H1 (cell line): ENCODE measurements around the gene SAMD14. TPM values are rescaled to one million over a fixed set of nuclear protein-coding genes. Genes with fewer than 3 reads are reported as not detected.

Experiments used
- CTCF ChIA-PET: fragments of 300-600 bp; sonication (Branson Sonifier 250); formaldehyde crosslinking; loops from one replicate; lab custom pipeline; 2021; ENCODE audit not compliant: partially characterized antibody; lab: Charles Lee
- POLR2A ChIA-PET: fragments of 300-600 bp; sonication (Branson Sonifier 250); formaldehyde crosslinking; loops from one replicate; lab custom pipeline; 2021; ENCODE audit warnings: inconsistent platforms; ENCODE audit not compliant: partially characterized antibody; lab: Charles Lee
- DNase-seq, 2 experiments: peaks; one replicate each; pipeline versions ENCODE4 v3.0.0 to v3.0.0-alpha.2; 2010 to 2022; ENCODE audit warnings: low spot score in 2 of 2, low read depth in 1 of 2, mixed read lengths in 1 of 2
- FAIRE-seq: peaks from 2 replicates; lab custom pipeline; 2011; peaks lifted over from hg19 to GRCh38; lab: Jason Lieb, UNC
- H2AFZ ChIP-seq: 2 replicates; pipeline ENCODE4 v1.8.1; 2012; ENCODE audit warnings: low read length, inconsistent platforms
- H2AK5ac ChIP-seq: 2 replicates; pipeline ENCODE4 v1.6.1; 2013; ENCODE audit warnings: low read depth, low read length
- H2BK120ac ChIP-seq: replicated peaks from 2 replicates; pipeline ENCODE3; 2013; ENCODE audit warnings: low read depth, low read length, inconsistent platforms
- H2BK12ac ChIP-seq: 2 replicates; pipeline ENCODE4 v1.6.1; 2013; ENCODE audit warnings: low read depth, low read length
- H2BK15ac ChIP-seq: 2 replicates; pipeline ENCODE4 v1.6.1; 2013; ENCODE audit warnings: low read length
- H2BK20ac ChIP-seq: 2 replicates; pipeline ENCODE4 v1.6.1; 2013; ENCODE audit warnings: low read length
- H2BK5ac ChIP-seq: 2 replicates; pipeline ENCODE4 v1.6.1; 2013; ENCODE audit warnings: low read depth, low read length
- H3K14ac ChIP-seq: 2 replicates; pipeline ENCODE4 v1.6.1; 2013; ENCODE audit warnings: inconsistent platforms; ENCODE audit not compliant: insufficient read length
- H3K18ac ChIP-seq: 2 replicates; pipeline ENCODE4 v1.6.1; 2013; ENCODE audit warnings: low read length; ENCODE audit errors: extremely low read depth
- H3K23ac ChIP-seq: 2 replicates; pipeline ENCODE4 v1.6.1; 2013; ENCODE audit warnings: inconsistent platforms; ENCODE audit not compliant: insufficient read length
- H3K23me2 ChIP-seq: 2 replicates; pipeline ENCODE4 v1.6.1; 2013; ENCODE audit warnings: low read depth, low read length
- H3K27ac ChIP-seq: 2 replicates; pipeline ENCODE4 v1.6.1; 2011; ENCODE audit warnings: low read depth, low read length, inconsistent platforms
- H3K27me3 ChIP-seq, 4 experiments: replicated peaks in 1 of 4; 1 replicate in 1 of 4; 2 replicates in 3 of 4; pipeline versions ENCODE4 v1.6.1 to v1.8.1; 2011 to 2013; ENCODE audit warnings: low read length in 3 of 4, mild to moderate bottlenecking in 3 of 4, inconsistent platforms in 2 of 4, mixed read lengths in 2 of 4, moderate library complexity in 1 of 4; ENCODE audit not compliant: control insufficient read depth in 3 of 4, insufficient read depth in 3 of 4; ENCODE audit errors: extremely low read depth in 1 of 4
- H3K36me3 ChIP-seq, 4 experiments: 2 replicates each; pipeline versions ENCODE4 v1.6.1 to v1.8.1; 2011 to 2013; ENCODE audit warnings: mild to moderate bottlenecking in 4 of 4, low read length in 3 of 4, moderate library complexity in 2 of 4, control low read depth in 1 of 4, inconsistent platforms in 1 of 4; ENCODE audit not compliant: insufficient read depth in 4 of 4, control insufficient read depth in 2 of 4
- H3K4ac ChIP-seq: replicated peaks from 2 replicates; pipeline ENCODE3; 2013; ENCODE audit warnings: low read length, low read depth, mixed read lengths, inconsistent platforms; ENCODE audit not compliant: insufficient read length
- H3K4me1 ChIP-seq, 4 experiments: replicated peaks in 1 of 4; 1 replicate in 1 of 4; 2 replicates in 3 of 4; pipeline versions ENCODE4 v1.6.1 to v1.8.1; 2011 to 2013; ENCODE audit warnings: low read length in 3 of 4, inconsistent platforms in 2 of 4, mixed read lengths in 1 of 4; ENCODE audit not compliant: insufficient read depth in 4 of 4, control insufficient read depth in 3 of 4
- H3K4me2 ChIP-seq, 2 experiments: 2 replicates each; pipeline versions ENCODE4 v1.6.1 to v1.8.1; 2011 to 2013; ENCODE audit warnings: low read depth in 2 of 2, low read length in 2 of 2, control low read depth in 1 of 2, inconsistent platforms in 1 of 2, mild to moderate bottlenecking in 1 of 2; ENCODE audit not compliant: insufficient read depth in 1 of 2
- H3K4me3 ChIP-seq, 4 experiments: fragments of 200-600, 300-600 bp in 1 of 4; sonication (generic), shearing (Covaris generic), sonication (Bioruptor Twin) in 1 of 4; 2 replicates each; pipeline versions ENCODE4 v1.5.1 to v1.8.1; 2011 to 2016; ENCODE audit warnings: low read length in 4 of 4, low read depth in 3 of 4, control low read depth in 2 of 4, inconsistent platforms in 2 of 4, mild to moderate bottlenecking in 2 of 4, mixed read lengths in 1 of 4, moderate library complexity in 1 of 4; ENCODE audit not compliant: insufficient read depth in 2 of 4; ENCODE audit errors: extremely low read depth in 1 of 4
- H3K56ac ChIP-seq: replicated peaks from 2 replicates; pipeline ENCODE3; 2013; ENCODE audit warnings: low read depth, mild to moderate bottlenecking, mixed read lengths, low read length, inconsistent platforms; ENCODE audit not compliant: insufficient read length
- H3K79me1 ChIP-seq: 2 replicates; pipeline ENCODE4 v1.6.1; 2013; ENCODE audit warnings: low read depth, low read length, control low read depth
- H3K79me2 ChIP-seq, 2 experiments: 2 replicates each; pipeline versions ENCODE4 v1.6.1 to v1.8.1; 2012 to 2013; ENCODE audit warnings: low read length in 2 of 2, mild to moderate bottlenecking in 2 of 2, inconsistent platforms in 1 of 2; ENCODE audit not compliant: insufficient read depth in 2 of 2, control insufficient read depth in 1 of 2
- H3K9ac ChIP-seq, 4 experiments: replicated peaks in 1 of 4; 1 replicate in 1 of 4; 2 replicates in 3 of 4; pipeline versions ENCODE4 v1.6.1 to v1.8.1; 2011 to 2013; ENCODE audit warnings: low read depth in 3 of 4, low read length in 3 of 4, control low read depth in 2 of 4, mild to moderate bottlenecking in 2 of 4, moderate library complexity in 2 of 4, inconsistent platforms in 1 of 4; ENCODE audit errors: extremely low read depth in 1 of 4
- H3K9me3 ChIP-seq, 2 experiments: 2 replicates each; pipeline versions ENCODE4 v1.6.1 to v1.8.1; 2012 to 2013; ENCODE audit warnings: mild to moderate bottlenecking in 2 of 2, moderate library complexity in 2 of 2, control low read depth in 1 of 2, inconsistent platforms in 1 of 2, low read depth in 1 of 2, low read length in 1 of 2, mixed read lengths in 1 of 2; ENCODE audit not compliant: insufficient read depth in 2 of 2
- H4K20me1 ChIP-seq, 2 experiments: replicated peaks in 1 of 2; 2 replicates each; pipeline versions ENCODE3 to v1.8.1; 2011 to 2013; ENCODE audit warnings: inconsistent platforms in 2 of 2, low read length in 2 of 2, mild to moderate bottlenecking in 1 of 2; ENCODE audit not compliant: insufficient read depth in 2 of 2, control insufficient read depth in 1 of 2
- H4K5ac ChIP-seq: 2 replicates; pipeline ENCODE4 v1.6.1; 2013; ENCODE audit warnings: low read length, low read depth, mixed read lengths, inconsistent platforms; ENCODE audit not compliant: insufficient read length
- H4K8ac ChIP-seq: 2 replicates; pipeline ENCODE4 v1.8.0; 2013; ENCODE audit warnings: mild to moderate bottlenecking, moderate library complexity, low read length, inconsistent platforms; ENCODE audit not compliant: insufficient read depth; ENCODE audit errors: extremely low read depth
- H4K91ac ChIP-seq: replicated peaks from 2 replicates; pipeline ENCODE3; 2013; ENCODE audit warnings: low read length, mixed read lengths, inconsistent platforms; ENCODE audit not compliant: insufficient read length
- BACH1 ChIP-seq: IDR thresholded peaks from 2 replicates; pipeline ENCODE4 v1.6.1; 2012; ENCODE audit warnings: low read length, improper control_type of control experiment
- HDAC2 ChIP-seq, 2 experiments: fragments of 300-600 bp in 1 of 2; sonication (generic) in 1 of 2; IDR thresholded peaks; 2 replicates each; pipeline ENCODE4 v1.6.1; 2011 to 2012; ENCODE audit warnings: low read depth in 2 of 2, low read length in 2 of 2, mild to moderate bottlenecking in 2 of 2, moderate library complexity in 2 of 2, borderline replicate concordance in 1 of 2, inconsistent platforms in 1 of 2
- JUND ChIP-seq: IDR thresholded peaks from 2 replicates; pipeline ENCODE4 v1.6.1; 2011; ENCODE audit warnings: mild to moderate bottlenecking, improper control_type of control experiment, low read length
- KDM1A ChIP-seq: fragments of 200-600, 300-600 bp; sonication (generic); IDR thresholded peaks from 2 replicates; pipeline ENCODE4 v1.7.1; 2016; ENCODE audit warnings: mild to moderate bottlenecking, low read length, borderline replicate concordance
- PHF8 ChIP-seq: fragments of 200-600 bp; sonication (generic); conservative IDR thresholded peaks from 2 replicates; pipeline ENCODE4 v1.7.1; 2012; ENCODE audit warnings: low read depth, mild to moderate bottlenecking, inconsistent platforms, low read length, moderate library complexity
- POLR2A ChIP-seq, 2 experiments: IDR thresholded peaks; 1 replicate in 1 of 2; 2 replicates in 1 of 2; pipeline ENCODE4 v1.6.1; 2011; ENCODE audit warnings: low read depth in 2 of 2, low read length in 2 of 2, mild to moderate bottlenecking in 2 of 2; ENCODE audit errors: control extremely low read depth in 1 of 2
- SP4 ChIP-seq: IDR thresholded peaks from 2 replicates; pipeline ENCODE4 v1.6.1; 2012; ENCODE audit warnings: low read length, inconsistent platforms
- SUZ12 ChIP-seq: fragments of 200-600 bp; sonication (generic); IDR thresholded peaks from 2 replicates; pipeline ENCODE4 v1.6.1; 2012; ENCODE audit warnings: mild to moderate bottlenecking, inconsistent platforms, low read length, moderate library complexity, mixed read lengths
- TCF12 ChIP-seq: IDR thresholded peaks from 2 replicates; pipeline ENCODE4 v1.6.1; 2011; ENCODE audit warnings: low read depth, mild to moderate bottlenecking, low read length
- YY1 ChIP-seq: IDR thresholded peaks from 2 replicates; pipeline ENCODE4 v1.6.1; 2011; ENCODE audit warnings: low read depth, mild to moderate bottlenecking, low read length
- WGBS, 2 experiments: shearing (Covaris generic) in 1 of 2; methylation state at CpG; one replicate each; pipeline versions ENCODE4 v1.1.6 to v1.1.7; 2013 to 2015; ENCODE audit warnings: low lambda C conversion rate in 2 of 2, mixed read lengths in 2 of 2, inconsistent platforms in 1 of 2, low coverage in 1 of 2, missing lambda C conversion rate in 1 of 2; ENCODE audit not compliant: insufficient replicate concordance in 2 of 2, insufficient coverage in 1 of 2, insufficient read length in 1 of 2; ENCODE audit errors: extremely low coverage in 1 of 2, missing lambda C conversion rate in 1 of 2; 5-methylcytosine and 5-hydroxymethylcytosine counted together
- polyA plus RNA-seq, 7 experiments: library from polyadenylated mRNA; depleted of rRNA in 3 of 7; stranded (reverse) in 5 of 7; unstranded in 2 of 7; fragments of >200 nt in 5 of 7; fragments of 200-250 nt in 2 of 7; gene quantifications; 1 replicate in 5 of 7; 2 replicates in 1 of 7; 4 replicates in 1 of 7; pipeline versions ENCODE4 v1.2.1 to v1.2.3, GENCODE V29; 2011 to 2013; ENCODE audit warnings: missing spikeins in 2 of 7, mixed read lengths in 2 of 7
- total RNA-seq: library from RNA; stranded (reverse); fragmentation: NEBNext Ultra II Directional; extraction: Animal tissue kit (Norgen Biotek cat#: 25700); gene quantifications from 2 replicates; pipeline ENCODE4 v1.2.1, GENCODE V29; 2021
- TF ChIP-seq, protein P1 (sequence below): IDR thresholded peaks from 2 replicates; pipeline ENCODE4 v1.6.1; 2012; ENCODE audit warnings: inconsistent platforms

SAMD14 gene
- total and polyA plus RNA-seq, 2 of the 8 experiments (the other 6 are each of a cell fraction or from before 2014, with no cell fraction given), result 5.7 to 5.8 TPM

DNA sequence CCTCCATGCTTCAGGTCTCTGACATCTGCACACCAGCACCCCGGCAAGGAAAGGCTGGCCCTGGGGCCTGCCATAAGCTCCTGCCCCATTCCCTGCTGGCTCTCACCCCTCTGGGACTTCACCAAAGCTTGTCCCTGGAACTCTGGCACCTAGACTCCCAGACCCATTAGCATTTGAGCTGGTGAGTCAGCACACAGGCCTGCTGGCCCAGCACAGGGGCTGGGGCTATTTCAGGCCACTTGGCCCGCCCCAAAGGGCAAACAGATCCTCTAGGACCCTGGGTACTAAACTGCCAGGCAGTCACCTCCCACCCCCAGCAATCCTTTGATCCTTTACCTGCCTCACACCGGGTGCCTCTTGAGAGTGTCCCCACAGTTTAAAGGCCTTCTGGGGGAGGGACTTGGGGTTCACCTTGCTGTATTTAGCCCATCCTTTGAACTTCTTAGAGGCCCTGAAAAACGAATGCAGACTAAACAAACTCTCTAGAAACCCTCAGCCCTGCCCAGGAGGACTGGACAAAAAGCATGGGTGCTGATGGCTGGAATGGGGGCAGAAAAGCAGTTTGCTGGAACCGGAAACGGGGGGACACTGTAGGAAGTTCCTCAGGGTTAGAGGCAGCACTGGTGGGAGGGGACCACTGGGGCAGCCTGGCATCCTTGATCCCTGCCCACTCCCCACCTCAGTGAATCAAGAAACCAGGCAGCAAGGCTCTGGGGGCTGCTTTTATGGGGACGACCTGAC, 3.2 kb upstream of the SAMD14 start:
- Histone ChIP-seq H2BK12ac (0 out of 2 replicates have a peak overlapping the region, but pooled peaks have one; percentile 80), H3K14ac (no peak overlapping the region), H4K8ac (no peak overlapping the region), H3K9me3 (no peaks in the 10 kb centered on the region), H3K27ac (no peak overlapping the region), H4K91ac (no peak overlapping the region), H3K4me3 (no peak overlapping the region), H3K36me3 (peaks cover 1 to 5% (median 1%) of the 10 kb centered on the region in 4 experiments; a peak in 4 of 8 replicates), H3K4me2 (peak overlapping the region; percentile 20 to 47; a peak in 3 of 4 replicates), H3K23me2 (peaks cover 16% of the 10 kb centered on the region; the same call in 1 of the 2 replicates), H2BK15ac (0 out of 2 replicates have a peak overlapping the region, but pooled peaks have one; percentile 72), H3K27me3 (peaks cover 0 to 11% (median 2%) of the 10 kb centered on the region in 4 experiments; a peak in 4 of 7 replicates), H3K23ac (no peak overlapping the region), H2BK120ac (no peak overlapping the region), H3K4me1 (peaks cover 8 to 30% (median 22%) of the 10 kb centered on the region in 4 experiments), H3K79me1 (no peaks in the 10 kb centered on the region), H3K9ac (no peak overlapping the region), H2BK20ac (peak overlapping the region; percentile 86; the same call in 1 of the 2 replicates), H2AK5ac (0 out of 2 replicates have a peak overlapping the region, but pooled peaks have one; percentile 53), H3K79me2 (no peaks in the 10 kb centered on the region), H2BK5ac (peak overlapping the region; percentile 21; the same call in 1 of the 2 replicates), H4K5ac (no peak overlapping the region), H3K18ac (peak overlapping the region; percentile 32), H4K20me1 (peaks cover 0 to 3% of the 10 kb centered on the region in 2 experiments), H3K56ac (no peak overlapping the region), H2AFZ (no peak overlapping the region), H3K4ac (no peak overlapping the region)
- DNase-seq (no peak), FAIRE-seq (peak; percentile 7)
- no peak for TF ChIP-seq SUZ12
- TF ChIP-seq BACH1, result peak; percentile 29; the same call in 1 of the 2 replicates
- no peak for TF ChIP-seq POLR2A (IDR thresholded peaks at IDR 0.05; ENCODE audit: control extremely low read depth in 1 of 2, low read depth in 2 of 2, low read length in 2 of 2)
- no peak for TF ChIP-seq YY1
- no peak for TF ChIP-seq PHF8
- TF ChIP-seq TCF12, result no peak
- no peak for TF ChIP-seq SP4
- peak; percentile 67; the same call in 1 of the 2 replicates for TF ChIP-seq JUND
- TF ChIP-seq, protein P1, sequence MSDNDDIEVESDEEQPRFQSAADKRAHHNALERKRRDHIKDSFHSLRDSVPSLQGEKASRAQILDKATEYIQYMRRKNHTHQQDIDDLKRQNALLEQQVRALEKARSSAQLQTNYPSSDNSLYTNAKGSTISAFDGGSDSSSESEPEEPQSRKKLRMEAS, result no peak
- no peak for TF ChIP-seq HDAC2 (IDR thresholded peaks at IDR 0.05; ENCODE audit: borderline replicate concordance in 1 of 2, low read depth in 2 of 2, low read length in 2 of 2)
- TF ChIP-seq KDM1A, result no peak
- ChIA-PET POLR2A (interaction anchor here (1.2 to 2.9 kb wide), 3 partner anchors 9 to 19 kb away, joined by 5 to 10 read pairs (median 9); no protein-coding TSS in a partner anchor), CTCF (interaction anchor here (0.7 to 21.6 kb wide), 11 partner anchors 11 to 165 kb away, joined by 3 to 299 read pairs (median 5); partner anchors contain the start of gene PPP1R9B)
- 46% methylated on average over 7 of the region's 7 CpGs; no CpG with 5 or more reads in 1 of the 2 experiments for WGBS, 2 experiments
